PFSK-1 (cell line): ENCODE results near the gene RAB14.

ENCODE experiments used
- POLR2AphosphoS5 ChIP-seq: IDR thresholded peaks from 2 replicates; pipeline ENCODE4 v1.6.1; 2012; ENCODE audit warnings: low read depth, mild to moderate bottlenecking, control low read depth, low read length, moderate library complexity
- REST ChIP-seq, 2 experiments: IDR thresholded peaks; 2 replicates each; pipeline versions ENCODE4 v1.6.1 to v1.8.0; 2011 to 2012; ENCODE audit warnings: low read depth in 2 of 2, low read length in 2 of 2, control low read depth in 1 of 2, inconsistent platforms in 1 of 2, mild to moderate bottlenecking in 1 of 2, moderate library complexity in 1 of 2; ENCODE audit not compliant: insufficient read depth in 1 of 2

DNA sequence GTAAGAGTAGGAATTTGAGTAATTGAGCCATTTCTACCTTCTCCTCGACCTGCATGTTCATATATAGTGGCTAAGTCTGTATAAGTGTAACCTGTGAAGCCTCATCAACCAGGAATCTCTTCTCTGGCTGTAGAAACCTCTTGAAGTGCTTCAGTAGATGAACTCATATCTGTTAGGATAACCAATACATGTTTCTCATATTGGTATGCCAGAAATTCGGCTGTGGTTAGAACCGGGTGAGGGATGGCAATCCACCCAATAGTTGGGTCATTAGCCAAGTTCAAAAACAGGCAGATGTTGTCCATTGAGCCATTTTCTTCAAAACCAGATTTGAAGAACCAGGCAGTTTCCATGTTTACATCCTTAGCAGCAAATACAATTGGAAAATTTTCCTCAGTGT is 37.4 kb upstream of the RAB14 start:
- TF ChIP-seq REST (IDR thresholded peaks at IDR 0.05; ENCODE audit: insufficient read depth in 1 of 2, low read depth in 2 of 2, low read length in 2 of 2) (no peak), POLR2AphosphoS5 (no peak)
